K562 (cell line): Measurements from ENCODE around the gene KRTCAP2. TPM values are rescaled to one million over a fixed set of nuclear protein-coding genes. Genes with fewer than 3 reads are reported as not detected.

Experiments used
- BRD9 ChIP-seq: fragments of 450-650 bp; IDR thresholded peaks from 2 replicates; pipeline ENCODE4 v1.6.1; 2018; ENCODE audit warnings: low read depth; ENCODE audit not compliant: partially characterized antibody
- CAMTA2 ChIP-seq: fragments of 250-450 bp; sonication (Bioruptor Pico); conservative IDR thresholded peaks from 2 replicates; pipeline ENCODE4 v1.5.1; 2022
- CTCF ChIP-seq, 3 experiments: IDR thresholded peaks in 2 of 3; conservative IDR thresholded peaks in 1 of 3; 2 replicates each; pipeline ENCODE4 v1.5.1; 2011 to 2012; ENCODE audit warnings: low read length in 3 of 3, mild to moderate bottlenecking in 3 of 3, control low read depth in 2 of 3, improper control_type of control experiment in 1 of 3, inconsistent platforms in 1 of 3, low read depth in 1 of 3, mixed read lengths in 1 of 3, moderate library complexity in 1 of 3; ENCODE audit not compliant: insufficient read depth in 2 of 3
- EP300 ChIP-seq: IDR thresholded peaks from 2 replicates; pipeline ENCODE4 v1.6.1; 2012; ENCODE audit warnings: low read length, improper control_type of control experiment
- FOSL1 ChIP-seq: fragments of 200-800 bp; sonication (Bioruptor generic); conservative IDR thresholded peaks from 2 replicates; pipeline ENCODE4 v1.6.1; 2016; ENCODE audit warnings: missing genetic modification characterization, missing compliant biosample characterization
- GABPA ChIP-seq: fragments of 200-800 bp; sonication (Bioruptor generic); conservative IDR thresholded peaks from 2 replicates; pipeline ENCODE4 v1.6.1; 2016; ENCODE audit warnings: low read depth, missing genetic modification characterization, missing compliant biosample characterization
- GABPB2 ChIP-seq: fragments of 250-450 bp; sonication (Bioruptor Pico); conservative IDR thresholded peaks from 2 replicates; pipeline ENCODE4 v1.5.1; 2021; ENCODE audit warnings: mild to moderate bottlenecking
- ID3 ChIP-seq, 2 experiments: fragments of 250-450 bp in 1 of 2; fragments of 450-650 bp in 1 of 2; sonication (Bioruptor Pico) in 1 of 2; IDR thresholded peaks; 2 replicates each; pipeline versions ENCODE4 v1.6.1 to v1.8.0; 2016 to 2021; ENCODE audit warnings: mild to moderate bottlenecking in 2 of 2, moderate library complexity in 2 of 2, missing compliant biosample characterization in 1 of 2, missing genetic modification characterization in 1 of 2
- IFI16 ChIP-seq: fragments of 250-450 bp; sonication (Bioruptor Pico); IDR thresholded peaks from 2 replicates; pipeline ENCODE4 v2.1.2; 2022; ENCODE audit warnings: mild to moderate bottlenecking, inconsistent platforms
- MTA3 ChIP-seq: fragments of 450-650 bp; formaldehyde crosslinking; IDR thresholded peaks from 2 replicates; pipeline ENCODE4 v1.6.1; 2017; ENCODE audit warnings: mild to moderate bottlenecking, borderline replicate concordance
- PHF8 ChIP-seq: fragments of 200-600 bp; sonication (generic); IDR thresholded peaks from 2 replicates; pipeline ENCODE4 v1.6.1; 2012; ENCODE audit warnings: mixed run types, mild to moderate bottlenecking, inconsistent platforms, low read length, moderate library complexity, borderline replicate concordance
- PTBP1 ChIP-seq: fragments of 200-400 bp; formaldehyde crosslinking; IDR thresholded peaks from 2 replicates; pipeline ENCODE4 v1.6.1; 2017; ENCODE audit warnings: low read depth, low read length
- RAD21 ChIP-seq, 2 experiments: fragments of 250-450 bp in 1 of 2; fragments of 450-650 bp in 1 of 2; sonication (Bioruptor Pico) in 1 of 2; formaldehyde crosslinking in 1 of 2; IDR thresholded peaks in 1 of 2; conservative IDR thresholded peaks in 1 of 2; 2 replicates each; pipeline versions ENCODE4 v1.4.0 to v1.8.0; 2020 to 2022; ENCODE audit warnings: mild to moderate bottlenecking in 2 of 2, moderate library complexity in 1 of 2
- RCOR1 ChIP-seq, 2 experiments: IDR thresholded peaks; 2 replicates each; pipeline ENCODE4 v1.6.1; 2012; ENCODE audit warnings: low read depth in 2 of 2, low read length in 2 of 2, borderline replicate concordance in 1 of 2, improper control_type of control experiment in 1 of 2
- SRF ChIP-seq, 2 experiments: fragments of 250-450, 450-650 bp in 1 of 2; sonication (Bioruptor Pico) in 1 of 2; sonication (generic) in 1 of 2; formaldehyde crosslinking; IDR thresholded peaks; 2 replicates each; pipeline versions ENCODE4 v1.5.0 to v1.5.1; 2020 to 2022; ENCODE audit warnings: mild to moderate bottlenecking in 1 of 2, missing genetic modification reagents in 1 of 2
- TFAP4 ChIP-seq: sonication (generic); formaldehyde crosslinking; IDR thresholded peaks from 2 replicates; pipeline ENCODE4 v1.8.0; 2022; ENCODE audit warnings: missing genetic modification reagents, mild to moderate bottlenecking, moderate library complexity, borderline replicate concordance
- ZBTB7A ChIP-seq: IDR thresholded peaks from 2 replicates; pipeline ENCODE4 v1.6.1; 2011; ENCODE audit warnings: low read depth, mild to moderate bottlenecking, low read length, moderate library complexity, borderline replicate concordance; ENCODE audit not compliant: control insufficient read depth
- ZHX1 ChIP-seq: fragments of 150-350 bp; conservative IDR thresholded peaks from 2 replicates; pipeline ENCODE4 v1.6.1; 2014; ENCODE audit warnings: low read length
- ZNF282 ChIP-seq: sonication (generic); formaldehyde crosslinking; IDR thresholded peaks from 2 replicates; pipeline ENCODE4 v1.8.1; 2023; ENCODE audit warnings: missing genetic modification reagents
- polyA plus RNA-seq, 8 experiments: library from polyadenylated mRNA; depleted of rRNA in 4 of 8; stranded (reverse) in 5 of 8; unstranded in 3 of 8; fragments of >200 nt; fragmentation: Nextera tagmentation in 2 of 8; fragmentation: Illumina TruSeq in 1 of 8; extraction: Ambion mirVana in 2 of 8; extraction: Trizol in 1 of 8; gene quantifications; 2 replicates each; pipeline versions ENCODE4 v1.2.1 to v1.2.3, GENCODE V29; 2011 to 2014; ENCODE audit warnings: inconsistent platforms in 1 of 8, missing spikeins in 1 of 8
- total RNA-seq, 7 experiments: library from RNA; depleted of rRNA in 6 of 7; stranded (reverse); fragments of >200 nt in 6 of 7; fragmentation: Illumina TruSeq in 2 of 7; extraction: Trizol in 2 of 7; gene quantifications; 2 replicates each; pipeline versions ENCODE4 v1.2.1 to v1.2.3, GENCODE V29; 2011 to 2021; ENCODE audit warnings: low replicate concordance in 1 of 7

KRTCAP2 gene
- total and polyA plus RNA-seq, 9 of the 15 experiments (the other 6 are each of a cell fraction or from before 2014, with no cell fraction given), result 126 to 436 (median 244) TPM

- TF ChIP-seq CTCF (IDR thresholded peaks at IDR 0.05 in 2 of 3, conservative IDR thresholded peaks at IDR 0.05 in 1 of 3; ENCODE audit: insufficient read depth in 2 of 3, low read depth in 1 of 3, low read length in 3 of 3) (peak; percentile 97 to 99 (median 97)), ZBTB7A (peak; percentile 81), FOSL1 (peak; percentile 45; the same call in 1 of the 2 replicates), SRF (CRISPR knock-in tag; IDR thresholded peaks at IDR 0.05) (0 out of 4 replicates have a peak, but pooled peaks of 1 of the 2 experiments have one; percentile 69), GABPB2 (no peak), TFAP4 (CRISPR knock-in tag) (peak; percentile 65), GABPA (tag) (no peak), CAMTA2 (no peak), MTA3 (peak; percentile 66), ID3 (CRISPR knock-in tag; IDR thresholded peaks at IDR 0.05) (no peak), ID3 (tag; IDR thresholded peaks at IDR 0.05) (no peak), ZNF282 (CRISPR knock-in tag) (no peak), PTBP1 (no peak), RAD21 (CRISPR knock-in tag; conservative IDR thresholded peaks at IDR 0.05 in 1 of 2, IDR thresholded peaks at IDR 0.05 in 1 of 2) (peak; percentile 98 to 99), ZHX1 (0 out of 2 replicates have a peak, but pooled peaks have one; percentile 35), BRD9 (peak; percentile 50), IFI16 (CRISPR knock-in tag) (no peak), RCOR1 (IDR thresholded peaks at IDR 0.05; ENCODE audit: borderline replicate concordance in 1 of 2, low read depth in 2 of 2, low read length in 2 of 2) (peak in 1 of 2 experiments; percentile 88; a peak in 2 of 4 replicates), PHF8 (no peak; the same call in 1 of the 2 replicates), EP300 (no peak)
Observed at GRCh38 chr1:155167166-155168104, 5.7 kb downstream of the KRTCAP2 start (continued).
